ENCODE measurements around the gene DNM3. TPM values are rescaled to one million over a fixed set of nuclear protein-coding genes. Genes with fewer than 3 reads are reported as not detected.

DNM3 gene
- total and polyA plus RNA-seq, 2 donors (not counting 1 experiment from before 2014, with no cell fraction given), result 1.0 to 1.3 TPM

GRCh38 chr1:171814692-171815091 lies 26.6 kb upstream of the DNM3 start:
- H3K27ac ChIP-seq (ENCODE audit: low read length in 2 of 2), result no peak overlapping the region
- Mint-ChIP-seq H3K27me3 (no peaks in the 10 kb centered on the region), H3K27ac (no peak overlapping the region), H3K4me1 (no peaks in the 10 kb centered on the region), H3K9me3 (ENCODE audit: insufficient read depth) (no peaks in the 10 kb centered on the region), H3K4me3 (no peak overlapping the region)
- TF ChIP-seq EZH2 (IDR thresholded peaks at IDR 0.05; ENCODE audit: borderline replicate concordance, insufficient read depth, low read depth, low read length, poor library complexity, severe bottlenecking), result no peak
- TF ChIP-seq, protein P1, sequence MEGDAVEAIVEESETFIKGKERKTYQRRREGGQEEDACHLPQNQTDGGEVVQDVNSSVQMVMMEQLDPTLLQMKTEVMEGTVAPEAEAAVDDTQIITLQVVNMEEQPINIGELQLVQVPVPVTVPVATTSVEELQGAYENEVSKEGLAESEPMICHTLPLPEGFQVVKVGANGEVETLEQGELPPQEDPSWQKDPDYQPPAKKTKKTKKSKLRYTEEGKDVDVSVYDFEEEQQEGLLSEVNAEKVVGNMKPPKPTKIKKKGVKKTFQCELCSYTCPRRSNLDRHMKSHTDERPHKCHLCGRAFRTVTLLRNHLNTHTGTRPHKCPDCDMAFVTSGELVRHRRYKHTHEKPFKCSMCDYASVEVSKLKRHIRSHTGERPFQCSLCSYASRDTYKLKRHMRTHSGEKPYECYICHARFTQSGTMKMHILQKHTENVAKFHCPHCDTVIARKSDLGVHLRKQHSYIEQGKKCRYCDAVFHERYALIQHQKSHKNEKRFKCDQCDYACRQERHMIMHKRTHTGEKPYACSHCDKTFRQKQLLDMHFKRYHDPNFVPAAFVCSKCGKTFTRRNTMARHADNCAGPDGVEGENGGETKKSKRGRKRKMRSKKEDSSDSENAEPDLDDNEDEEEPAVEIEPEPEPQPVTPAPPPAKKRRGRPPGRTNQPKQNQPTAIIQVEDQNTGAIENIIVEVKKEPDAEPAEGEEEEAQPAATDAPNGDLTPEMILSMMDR (IDR thresholded peaks at IDR 0.05), result no peak
- intact Hi-C loops (cut with micrococcal nuclease), result no loop called here
- H3K27me3 ChIP-seq (replicated peaks in 1 of 4; ENCODE audit: control extremely low read depth in 1 of 4, control insufficient read depth in 3 of 4, insufficient read depth in 4 of 4, low read length in 3 of 4), result no peaks in the 10 kb centered on the region
- H3K9ac ChIP-seq (ENCODE audit: low read length), result no peak overlapping the region
- ChIA-PET CTCF (interaction anchor here (1.0 kb wide), 1 partner anchor 583 kb away, joined by 3 read pairs; no protein-coding TSS in a partner anchor), POLR2A (no interaction called here)
- H4K20me1 ChIP-seq (ENCODE audit: control insufficient read depth, insufficient read depth, low read length, poor library complexity, severe bottlenecking), result no peaks in the 10 kb centered on the region
- H3K9me3 ChIP-seq (ENCODE audit: control extremely low read depth in 1 of 3, control insufficient read depth in 2 of 3, insufficient read depth in 1 of 3, low read length in 2 of 3), result no peaks in the 10 kb centered on the region
- ATAC-seq (ENCODE audit: low read depth) (no peak), DNase-seq (no peak)
- WGBS (ENCODE audit: insufficient coverage), result 27% methylated on average over 2 of the region's 2 CpGs
- no peak overlapping the region for H3K4me2 ChIP-seq (replicated peaks; ENCODE audit: low read depth, low read length, poor library complexity, severe bottlenecking)
- H3K79me2 ChIP-seq (ENCODE audit: control insufficient read depth, insufficient read depth, low read length), result no peaks in the 10 kb centered on the region
- H3K4me3 ChIP-seq (ENCODE audit: control extremely low read depth in 1 of 5, extremely low read depth in 1 of 5, insufficient read depth in 1 of 5, low read depth in 2 of 5, low read length in 4 of 5), result no peak overlapping the region
- no peak overlapping the region for H2AFZ ChIP-seq (ENCODE audit: insufficient read depth, low read depth, low read length, poor library complexity, severe bottlenecking)
- no peaks in the 10 kb centered on the region for H3K4me1 ChIP-seq (ENCODE audit: control insufficient read depth in 2 of 2, insufficient read depth in 2 of 2, low read length in 2 of 2)
- no peaks in the 10 kb centered on the region for H3K36me3 ChIP-seq (replicated peaks in 1 of 2; ENCODE audit: control extremely low read depth in 1 of 2, control insufficient read depth in 1 of 2, extremely low read depth in 1 of 2, insufficient read depth in 2 of 2, low read length in 1 of 2)

DNA sequence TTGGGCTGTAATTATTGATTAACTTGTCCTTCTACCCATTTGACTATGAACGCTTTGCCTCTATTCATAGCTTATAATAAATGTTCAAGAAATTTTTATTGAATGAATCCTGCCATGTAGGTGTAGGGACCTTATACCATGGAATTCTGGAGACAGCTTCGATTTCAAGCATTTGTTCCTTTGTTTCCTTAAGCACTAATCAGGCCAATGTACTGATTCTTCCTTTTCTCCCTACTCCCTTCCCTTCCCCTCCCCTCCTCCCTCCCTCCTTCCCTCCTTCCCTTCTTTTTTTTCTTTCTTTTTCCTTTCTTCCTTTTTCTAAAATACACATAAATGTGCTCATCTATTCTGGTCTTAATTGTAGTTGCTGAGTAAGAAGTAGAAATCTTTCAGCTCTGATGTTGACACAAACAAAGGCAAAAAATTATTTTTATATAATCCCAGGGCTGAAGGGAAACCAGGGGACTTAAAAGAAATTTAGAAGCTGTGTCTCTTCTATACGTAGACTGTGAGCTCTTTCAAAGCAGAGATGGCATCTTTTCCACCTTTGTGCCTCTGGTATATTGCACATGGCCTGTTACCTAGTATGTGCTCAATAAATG lies 24.9 kb upstream of the DNM3 start:
- TF ChIP-seq, protein P1 (IDR thresholded peaks at IDR 0.05), result no peak
- TF ChIP-seq EZH2 (IDR thresholded peaks at IDR 0.05; ENCODE audit: borderline replicate concordance, insufficient read depth, low read depth, low read length, poor library complexity, severe bottlenecking), result no peak
- intact Hi-C loops (cut with micrococcal nuclease), result no loop called here
- H2AFZ ChIP-seq (ENCODE audit: insufficient read depth, low read depth, low read length, poor library complexity, severe bottlenecking), result no peak overlapping the region
- no peaks in the 10 kb centered on the region for H3K27me3 Mint-ChIP-seq
- ChIA-PET CTCF (interaction anchor here (1.5 kb wide), 1 partner anchor 16 kb away, joined by 6 read pairs; no protein-coding TSS in a partner anchor), POLR2A (no interaction called here)
- no peaks in the 10 kb centered on the region for H3K4me1 ChIP-seq (ENCODE audit: control insufficient read depth in 2 of 2, insufficient read depth in 2 of 2, low read length in 2 of 2)
- ATAC-seq (ENCODE audit: low read depth), result no peak
- H3K36me3 ChIP-seq (replicated peaks in 1 of 2; ENCODE audit: control extremely low read depth in 1 of 2, control insufficient read depth in 1 of 2, extremely low read depth in 1 of 2, insufficient read depth in 2 of 2, low read length in 1 of 2), result no peaks in the 10 kb centered on the region
- no peaks in the 10 kb centered on the region for H3K27me3 ChIP-seq (replicated peaks in 1 of 4; ENCODE audit: control extremely low read depth in 1 of 4, control insufficient read depth in 3 of 4, insufficient read depth in 4 of 4, low read length in 3 of 4)
- 100% methylated on average over 1 of the region's 3 CpGs for WGBS (ENCODE audit: insufficient coverage)
- no peak overlapping the region for H3K27ac ChIP-seq (ENCODE audit: low read length in 2 of 2)
- no peaks in the 10 kb centered on the region for H4K20me1 ChIP-seq (ENCODE audit: control insufficient read depth, insufficient read depth, low read length, poor library complexity, severe bottlenecking)
- DNase-seq, result no peak
- H3K79me2 ChIP-seq (ENCODE audit: control insufficient read depth, insufficient read depth, low read length), result no peaks in the 10 kb centered on the region
- no peak overlapping the region for H3K4me3 Mint-ChIP-seq
- H3K27ac Mint-ChIP-seq, result no peak overlapping the region
- H3K9ac ChIP-seq (ENCODE audit: low read length), result no peak overlapping the region
- no peak overlapping the region for H3K4me2 ChIP-seq (replicated peaks; ENCODE audit: low read depth, low read length, poor library complexity, severe bottlenecking)
- no peaks in the 10 kb centered on the region for H3K9me3 ChIP-seq (ENCODE audit: control extremely low read depth in 1 of 3, control insufficient read depth in 2 of 3, insufficient read depth in 1 of 3, low read length in 2 of 3)
- H3K4me1 Mint-ChIP-seq, result no peaks in the 10 kb centered on the region
- H3K9me3 Mint-ChIP-seq (ENCODE audit: insufficient read depth), result no peaks in the 10 kb centered on the region
- no peak overlapping the region for H3K4me3 ChIP-seq (ENCODE audit: control extremely low read depth in 1 of 5, extremely low read depth in 1 of 5, insufficient read depth in 1 of 5, low read depth in 2 of 5, low read length in 4 of 5)
